Stimulated activated CD4-positive, alpha-beta T cell treated with anti-CD3 and anti-CD28 coated beads, Interleukin-4, amount 100 ng/mL, for 4 hours (primary cell): ENCODE results near the gene TMTC1.

Source experiments
- DNase-seq, 2 experiments: peaks; one replicate each; pipeline ENCODE4 v3.0.0-alpha.2; 2020

Gene TMTC1

DNA sequence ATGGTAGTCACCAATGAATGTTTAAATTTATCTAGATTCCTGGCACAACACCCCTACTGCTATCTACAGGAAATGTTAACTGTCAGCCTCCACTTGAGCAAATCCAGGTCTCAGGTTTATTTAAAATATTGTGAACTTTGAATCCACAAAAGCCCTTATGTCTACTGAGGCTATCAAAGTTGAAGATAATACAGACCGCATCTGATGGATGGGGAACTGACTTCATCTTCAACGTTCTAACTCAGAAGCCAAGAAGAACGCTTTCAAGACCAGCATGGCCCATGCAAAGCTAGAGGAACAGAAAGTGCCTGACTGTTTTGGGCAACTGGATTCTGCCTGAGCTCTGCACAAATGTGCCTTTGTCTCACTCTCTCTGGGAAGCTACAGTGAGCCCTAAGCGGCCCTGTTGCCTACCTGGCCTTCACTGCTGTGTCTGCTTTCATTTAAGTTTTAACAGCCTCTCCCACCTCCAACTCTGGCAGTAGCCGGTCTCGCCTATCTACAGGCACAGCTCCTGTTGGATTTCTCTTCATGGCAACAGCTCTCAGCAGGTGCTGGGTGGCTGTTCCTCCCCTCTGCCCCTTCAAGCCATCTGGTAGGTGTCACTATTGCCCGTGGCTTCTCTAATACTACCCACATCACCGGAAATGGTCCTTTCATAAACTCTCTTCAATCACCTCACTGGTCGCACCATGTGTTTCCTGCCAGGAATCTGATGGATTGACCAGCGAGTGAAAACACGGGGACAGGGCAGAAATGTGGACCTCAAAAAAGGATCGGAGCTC is 174.1 kb downstream of the TMTC1 start:
- DNase-seq = no peak

DNA sequence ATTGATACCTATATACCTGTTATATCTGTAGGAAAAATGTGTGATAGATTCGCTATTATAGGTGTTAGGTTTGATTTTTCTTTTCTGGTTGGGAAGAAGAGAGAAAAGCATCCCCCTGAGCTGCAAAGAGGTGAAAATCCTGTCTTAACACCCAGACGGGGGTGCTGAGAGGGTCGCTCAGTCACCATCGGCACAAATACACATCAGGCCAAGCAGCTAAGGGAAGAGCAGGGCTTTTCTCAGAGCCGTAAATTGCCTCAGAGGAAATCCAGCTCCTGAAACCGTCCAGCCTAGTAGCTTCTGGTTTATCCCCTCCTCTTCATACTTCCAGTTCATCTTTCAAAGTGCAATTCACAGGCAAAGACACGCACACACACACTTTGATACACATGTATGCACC is 175.2 kb downstream of the TMTC1 start:
- DNase-seq = no peak

DNA sequence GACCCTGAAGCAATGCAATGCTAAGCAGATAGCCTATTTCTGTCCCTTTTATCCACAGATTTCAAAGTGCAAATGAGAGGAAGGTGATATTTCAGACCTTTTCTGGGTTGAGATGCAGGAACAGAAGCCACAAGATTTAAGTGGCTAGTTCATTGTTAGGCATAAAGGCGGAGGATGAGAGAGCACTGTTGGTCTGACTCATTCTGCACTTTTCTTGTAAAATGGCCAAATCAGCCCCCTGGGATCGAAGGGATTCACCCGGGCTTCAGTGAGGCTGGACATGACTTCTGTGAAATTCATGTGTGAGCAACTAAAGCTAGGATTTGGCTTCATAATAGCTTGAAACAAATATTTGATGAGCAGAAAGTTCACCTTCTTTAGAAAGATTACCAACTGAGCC is 184.4 kb downstream of the TMTC1 start:
- DNase-seq = no peak

DNA sequence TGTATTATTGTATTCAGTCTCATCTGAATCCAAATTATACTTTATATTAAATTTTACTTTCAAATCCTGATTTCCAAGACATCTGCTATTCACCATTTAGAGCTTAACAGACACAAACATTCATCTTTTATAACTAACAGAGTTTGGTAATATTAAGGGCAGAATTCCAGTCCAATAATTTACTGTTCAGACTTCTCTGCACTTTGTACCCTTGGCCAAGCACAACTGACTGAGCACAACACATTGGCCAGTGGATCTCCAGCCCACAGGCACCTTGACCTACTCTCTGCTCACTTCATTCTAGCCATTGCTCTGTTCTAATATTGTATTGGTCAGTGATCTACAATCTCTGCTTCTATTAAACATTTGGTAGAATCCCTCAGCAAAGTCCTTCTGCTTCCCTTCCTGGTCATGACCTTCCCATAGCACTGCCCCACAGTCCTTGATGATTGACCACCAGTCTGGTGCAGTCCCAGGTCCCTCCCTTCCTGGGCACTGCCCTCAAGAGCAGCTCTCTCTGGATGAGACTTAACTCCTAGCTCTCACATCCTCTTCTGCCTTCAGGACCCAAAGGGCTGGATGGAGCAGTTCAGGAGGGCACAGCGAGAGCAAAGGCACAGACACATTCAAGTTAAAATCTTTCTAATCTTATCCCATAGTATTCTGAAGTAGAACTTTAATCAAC is 188.5 kb downstream of the TMTC1 start:
- DNase-seq = no peak

DNA sequence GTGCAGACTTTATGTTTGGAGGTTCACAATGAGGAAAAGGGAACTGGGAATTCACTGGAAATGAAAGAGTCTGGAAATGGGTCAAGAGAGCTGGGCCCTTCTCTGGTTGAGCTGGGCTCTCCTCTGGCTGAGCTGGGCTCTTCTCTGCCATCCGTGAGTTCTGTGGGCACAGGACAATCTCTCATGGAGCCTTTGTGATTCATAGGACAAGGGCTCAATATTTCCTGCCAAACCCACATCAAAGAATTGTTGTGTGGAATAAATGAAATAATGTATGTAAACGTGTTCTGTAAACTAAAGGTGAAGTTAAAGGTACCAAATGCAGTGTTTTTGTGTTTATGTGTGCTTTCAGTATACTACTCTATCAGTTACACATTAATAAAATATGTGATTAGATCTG is 190.7 kb downstream of the TMTC1 start:
- no peak for DNase-seq

DNA sequence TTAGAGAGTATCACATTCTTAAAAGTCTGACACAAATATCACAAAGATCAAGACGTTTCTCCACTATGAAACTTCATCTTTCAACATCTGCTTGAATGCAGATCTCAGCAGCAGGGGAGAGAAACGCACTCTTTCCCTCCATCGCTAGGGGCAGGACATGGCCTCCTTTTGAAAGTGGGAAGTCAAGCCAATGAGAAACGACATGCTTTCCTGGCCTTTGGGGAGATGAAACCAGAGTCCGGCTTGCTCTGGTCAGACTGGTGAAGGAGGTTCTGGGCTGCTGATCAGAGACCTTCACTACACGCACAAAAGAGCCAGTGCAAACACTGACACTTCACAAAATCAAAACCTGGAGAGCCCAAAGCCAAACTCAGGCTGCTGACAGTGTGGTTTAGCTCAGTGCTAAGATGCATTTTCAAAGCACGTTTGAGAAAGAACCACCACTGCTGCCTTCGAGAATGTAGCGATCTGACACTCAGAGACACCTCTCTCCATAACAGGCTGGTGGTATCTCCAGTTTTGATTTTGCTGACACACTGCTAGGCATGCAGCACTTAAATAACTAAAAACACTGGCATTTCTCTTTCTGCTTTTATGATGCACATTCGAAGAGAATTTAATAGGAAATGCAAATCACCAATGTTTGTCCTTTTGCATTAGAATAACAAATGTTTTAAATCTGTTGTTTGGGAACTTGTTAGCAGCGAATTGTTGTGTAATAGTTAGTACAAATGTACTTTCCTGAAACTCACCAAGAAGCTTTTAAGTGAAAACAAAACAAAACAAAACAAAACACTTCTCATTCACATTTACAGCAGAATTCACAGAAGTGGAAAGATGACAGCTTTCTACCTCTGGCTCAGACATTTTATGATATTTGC is 192.4 kb downstream of the TMTC1 start:
- DNase-seq = no peak

DNA sequence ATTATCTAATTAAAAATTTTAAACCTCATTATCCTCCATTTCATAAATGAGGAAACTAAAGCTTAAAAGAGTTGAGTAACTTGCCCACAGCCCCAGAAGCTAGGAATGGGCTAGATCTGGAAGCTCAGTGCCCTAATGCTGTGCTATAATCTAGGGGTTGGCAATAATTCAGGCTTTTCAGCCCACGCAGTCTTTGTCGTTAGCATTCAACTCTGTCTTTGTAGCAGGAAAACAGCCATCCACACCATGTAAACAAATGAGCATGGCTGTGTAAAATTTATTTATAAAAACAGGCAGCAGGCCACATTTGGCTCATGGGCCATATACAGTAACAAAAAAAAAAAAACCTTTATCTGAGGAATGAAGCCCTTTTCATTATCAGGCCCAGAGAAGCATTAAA is 193.9 kb downstream of the TMTC1 start:
- no peak for DNase-seq

DNA sequence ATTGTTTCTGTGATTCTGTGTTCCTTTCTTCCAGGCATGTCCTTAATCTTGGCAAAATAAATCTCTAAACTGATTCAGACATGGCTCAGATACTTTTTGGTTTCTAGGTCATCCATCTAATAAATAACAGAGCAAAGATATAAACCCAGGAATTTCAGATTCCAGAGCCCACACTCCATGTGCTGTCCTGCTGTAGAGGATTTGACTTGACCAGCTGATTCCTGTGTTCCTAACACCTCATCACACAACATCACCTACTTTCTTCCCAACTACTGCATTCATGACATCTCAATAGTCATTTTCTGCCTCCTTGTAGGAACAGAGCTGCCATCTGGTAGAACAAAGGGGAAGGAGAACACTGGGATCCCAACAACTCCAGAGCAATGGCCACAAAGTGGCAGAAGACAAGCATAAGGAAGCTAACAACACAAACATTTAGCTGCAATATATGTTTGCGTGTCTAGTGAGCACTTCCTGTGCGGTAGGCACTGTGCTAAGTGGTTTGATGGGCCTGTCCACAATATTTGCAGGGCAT is 194.4 kb downstream of the TMTC1 start:
- no peak for DNase-seq

DNA sequence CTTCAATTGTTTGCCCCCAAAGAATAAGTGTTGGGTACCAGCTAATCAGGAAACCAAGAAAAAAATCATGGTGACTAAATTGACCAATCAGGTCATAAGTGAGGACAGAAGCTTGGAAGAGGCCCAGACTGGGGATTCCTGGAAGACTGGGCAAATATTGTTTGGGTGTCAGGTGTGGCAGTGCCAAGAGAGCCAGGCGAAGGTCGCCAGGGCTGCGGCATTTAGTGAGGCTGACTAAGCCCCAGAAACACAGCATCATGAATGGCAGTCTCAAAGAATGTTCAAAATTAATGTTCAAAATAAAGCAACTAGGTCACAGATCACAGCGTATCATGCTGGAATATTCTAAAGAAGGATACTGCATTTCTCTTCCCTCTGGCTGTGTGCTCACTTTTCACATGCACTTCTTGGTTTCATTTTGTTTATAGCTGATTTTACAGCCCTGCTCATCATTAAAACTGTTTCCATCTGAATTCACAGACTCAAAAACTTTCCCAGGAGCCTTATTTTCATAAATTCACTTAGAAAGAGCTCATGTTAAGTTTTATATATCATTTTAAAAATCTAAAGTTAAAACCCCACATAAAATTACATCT is 201.0 kb downstream of the TMTC1 start:
- DNase-seq = no peak

DNA sequence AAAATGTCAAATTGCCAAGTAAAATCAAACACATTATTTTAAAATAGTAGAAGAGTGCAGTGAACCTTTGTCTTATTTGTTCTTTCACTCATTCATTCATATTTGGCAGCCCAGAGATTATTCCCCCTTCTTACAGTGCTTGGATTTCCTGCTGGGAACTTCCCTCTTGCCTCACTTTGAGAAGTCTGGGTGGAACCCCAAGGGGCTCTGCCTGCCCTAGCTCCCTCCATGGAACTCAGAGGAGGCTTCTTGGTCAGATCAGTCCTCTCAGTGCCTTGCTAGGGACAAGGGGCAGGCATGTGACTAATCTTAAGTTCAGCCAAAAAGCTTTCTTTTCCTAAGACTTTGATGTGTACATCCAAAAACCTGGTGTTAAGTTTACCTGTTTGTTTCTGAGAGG is 201.6 kb downstream of the TMTC1 start:
- no peak for DNase-seq

DNA sequence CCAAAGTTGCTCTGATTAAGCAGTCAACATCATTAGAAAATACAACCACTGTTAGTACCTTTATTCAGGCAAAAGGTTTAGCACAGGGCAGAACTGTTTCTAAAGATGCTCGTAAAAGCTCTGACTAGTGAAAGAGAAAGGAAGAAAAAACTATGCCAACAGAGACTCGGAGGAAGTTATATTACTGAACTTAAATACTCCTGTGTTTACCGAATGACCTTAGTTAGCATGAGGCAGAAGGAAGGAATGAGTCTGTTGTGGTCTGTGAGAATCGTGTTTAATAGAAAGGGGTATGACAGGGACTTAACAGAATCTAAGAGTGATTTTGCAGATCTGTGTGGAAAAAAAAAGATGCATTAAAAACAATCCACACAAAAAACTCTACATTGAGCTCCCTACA is 202.1 kb downstream of the TMTC1 start:
- DNase-seq = no peak

DNA sequence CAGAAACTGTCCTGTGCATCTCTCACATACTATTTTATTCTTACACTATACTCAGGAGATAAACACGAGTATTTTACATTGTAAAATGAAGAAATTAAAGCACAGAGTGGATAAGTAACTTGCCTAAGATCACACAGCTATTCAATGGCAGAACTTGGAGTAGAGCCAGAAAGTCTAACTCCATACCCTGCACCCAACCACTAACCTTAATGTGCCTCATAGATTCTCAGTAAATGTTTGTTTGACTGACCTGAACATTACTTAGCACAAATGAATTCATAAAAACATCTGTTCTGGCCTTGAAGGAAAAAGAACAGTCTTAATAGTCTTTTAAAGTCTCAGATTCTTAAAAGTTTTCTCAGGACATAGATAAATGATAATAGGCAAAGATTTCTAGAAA is 202.8 kb downstream of the TMTC1 start:
- DNase-seq = no peak

DNA sequence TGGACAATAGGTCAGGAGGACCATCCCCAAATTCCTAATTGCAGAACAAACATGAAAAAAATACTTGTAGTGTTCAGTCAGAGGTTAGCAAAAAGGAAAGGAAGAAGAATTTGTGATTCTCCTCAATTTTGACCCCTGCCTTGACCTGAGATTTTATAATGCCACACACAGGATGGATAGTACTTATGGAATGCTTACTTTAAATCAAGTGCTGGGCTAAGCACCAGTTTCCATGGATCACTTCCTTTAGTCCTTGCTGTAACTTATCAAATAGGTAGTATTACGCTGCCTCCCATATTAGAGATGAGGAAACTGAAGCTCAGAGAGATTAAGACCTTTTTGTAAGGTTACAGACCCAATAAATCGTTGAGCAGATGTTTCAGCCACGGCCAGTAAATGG is 205.0 kb downstream of the TMTC1 start:
- DNase-seq = no peak

DNA sequence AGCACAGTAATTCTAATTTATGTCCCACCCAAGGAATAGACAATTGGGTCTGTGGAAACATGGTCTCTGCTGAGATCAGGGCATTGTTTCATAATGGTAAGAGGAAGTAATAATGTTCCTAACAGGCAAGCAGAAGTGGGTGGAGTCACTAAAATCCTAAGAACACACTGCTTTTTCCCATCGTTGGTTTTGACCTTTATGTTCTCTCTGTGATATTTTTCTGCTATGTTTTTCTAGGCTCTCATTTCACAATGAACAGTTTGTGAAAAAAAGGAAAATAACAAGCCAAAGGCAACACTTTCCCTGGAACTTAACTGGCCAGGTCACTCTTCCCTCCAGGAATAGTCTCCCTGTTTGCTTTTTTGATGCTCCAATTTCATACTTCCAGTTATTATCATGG is 205.7 kb downstream of the TMTC1 start:
- no peak for DNase-seq

DNA sequence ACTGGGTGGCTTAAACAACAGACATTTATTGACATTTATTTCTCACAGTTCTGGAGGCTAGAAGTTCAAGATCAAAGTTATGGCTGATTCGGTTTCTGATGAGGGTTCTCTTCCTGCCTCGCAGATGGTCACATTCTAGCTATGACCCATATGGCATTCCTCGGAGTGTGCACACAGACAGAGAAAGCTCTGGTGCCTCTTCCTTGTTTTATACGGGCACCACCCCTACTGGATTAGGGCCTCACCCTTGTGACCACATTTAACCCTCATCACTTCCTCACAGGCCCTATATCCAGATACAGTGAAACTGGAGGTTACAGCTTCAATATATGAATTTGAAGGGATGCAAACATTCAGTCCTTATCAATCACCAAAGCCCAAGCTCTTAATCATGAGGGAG is 209.2 kb downstream of the TMTC1 start:
- no peak for DNase-seq

DNA sequence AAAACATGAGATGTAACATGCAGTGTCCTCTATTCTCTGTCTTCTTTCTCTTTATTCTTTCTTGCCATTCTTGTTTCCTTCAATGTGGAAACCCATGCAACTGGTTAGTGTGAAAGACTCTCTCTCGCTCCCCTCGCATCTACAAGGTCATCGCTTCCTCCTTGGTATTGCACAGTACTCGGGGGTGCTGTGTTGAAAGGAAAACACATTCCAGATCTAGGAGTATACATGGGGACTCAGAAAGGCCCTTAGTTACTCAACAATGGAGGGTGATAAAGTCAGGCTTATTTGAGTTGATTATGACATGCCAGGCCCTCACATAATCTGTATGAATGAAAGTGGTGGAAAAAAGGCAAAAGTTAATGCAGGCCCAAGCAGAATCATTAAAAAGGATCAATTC is 210.8 kb downstream of the TMTC1 start:
- no peak for DNase-seq

DNA sequence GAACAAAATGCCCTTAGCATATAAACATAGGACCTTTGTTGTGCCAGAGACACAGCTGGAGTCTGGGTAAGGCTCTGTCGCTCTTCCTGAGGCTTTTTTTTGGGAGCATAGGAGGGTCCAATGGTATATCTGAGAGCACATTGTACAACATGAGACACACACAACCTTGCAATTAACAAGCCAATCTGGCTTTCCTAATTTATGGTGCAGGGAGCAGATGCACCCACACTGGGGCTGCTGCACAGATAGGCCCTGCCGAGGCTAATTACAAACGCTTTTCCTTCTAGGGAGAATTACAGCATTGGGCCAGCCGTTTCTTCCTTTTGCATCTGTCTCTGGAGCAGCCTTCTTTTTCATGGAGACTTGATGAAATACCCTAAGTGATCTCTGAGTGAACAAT is 211.3 kb downstream of the TMTC1 start:
- no peak for DNase-seq

DNA sequence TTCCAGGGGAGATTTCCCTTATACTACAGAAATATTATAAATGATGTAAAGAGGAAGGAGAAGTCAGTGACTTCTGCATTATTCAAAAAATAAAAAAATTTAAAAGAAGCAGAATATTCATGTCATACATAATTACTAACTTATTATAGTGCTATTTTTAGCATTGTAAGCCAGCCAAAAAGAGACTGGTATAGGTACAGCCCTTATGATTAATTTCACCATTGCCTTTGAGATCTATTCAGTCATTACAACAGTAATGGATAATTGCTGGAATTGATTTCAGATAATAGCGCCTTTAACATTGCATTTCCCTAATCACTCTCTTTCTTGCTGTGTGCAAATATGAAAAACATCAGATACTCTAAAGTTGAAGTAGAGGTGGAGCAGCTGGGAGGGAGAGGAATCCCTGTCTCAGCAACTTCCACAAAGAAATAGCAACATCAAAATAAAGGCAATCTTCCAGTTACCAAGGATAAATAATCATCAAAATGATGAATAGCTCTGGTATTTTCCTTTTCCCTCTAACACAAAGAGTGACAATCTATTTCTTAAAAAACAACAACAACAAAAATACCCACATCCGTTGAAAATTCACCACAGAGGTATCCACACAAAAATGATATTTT is 214.5 kb downstream of the TMTC1 start:
- no peak for DNase-seq

DNA sequence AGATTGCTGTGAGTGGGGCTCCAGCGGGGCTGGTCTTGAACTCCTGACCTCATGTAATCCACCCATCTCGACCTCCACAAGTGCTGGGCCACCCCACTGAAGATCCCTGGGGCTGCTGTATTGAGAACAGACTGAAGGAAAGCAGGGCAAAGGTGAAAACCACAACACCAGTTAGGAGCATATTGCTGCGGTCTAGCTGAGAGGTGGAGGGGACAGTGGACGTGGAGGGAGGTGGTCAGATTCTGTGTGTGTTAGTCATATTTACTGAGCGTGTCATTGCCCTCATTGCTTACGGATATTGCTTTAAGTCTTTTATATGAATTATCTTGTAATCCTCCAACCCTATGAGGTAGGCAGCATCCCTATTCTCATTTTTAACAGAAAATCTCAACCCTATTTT is 217.3 kb downstream of the TMTC1 start:
- DNase-seq = no peak

DNA sequence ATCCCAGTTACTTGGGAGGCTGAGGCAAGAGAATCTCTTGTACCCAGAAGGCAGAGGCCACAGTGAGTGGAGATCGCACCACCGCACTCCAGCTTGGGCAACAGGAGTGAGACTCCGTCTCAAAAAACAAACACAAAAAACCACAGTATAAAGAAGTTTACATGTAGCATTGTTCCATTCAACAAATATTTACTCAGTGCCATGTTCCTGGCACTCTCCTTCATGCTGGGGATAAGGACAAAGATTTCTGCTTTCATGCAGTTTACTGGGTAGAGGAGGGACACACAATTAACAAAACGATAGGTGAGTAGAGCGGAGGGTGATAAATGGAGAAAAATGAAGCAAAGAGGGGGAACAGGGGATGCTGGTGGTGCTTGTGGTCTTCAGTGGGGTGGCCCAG is 218.0 kb downstream of the TMTC1 start:
- no peak for DNase-seq

DNA sequence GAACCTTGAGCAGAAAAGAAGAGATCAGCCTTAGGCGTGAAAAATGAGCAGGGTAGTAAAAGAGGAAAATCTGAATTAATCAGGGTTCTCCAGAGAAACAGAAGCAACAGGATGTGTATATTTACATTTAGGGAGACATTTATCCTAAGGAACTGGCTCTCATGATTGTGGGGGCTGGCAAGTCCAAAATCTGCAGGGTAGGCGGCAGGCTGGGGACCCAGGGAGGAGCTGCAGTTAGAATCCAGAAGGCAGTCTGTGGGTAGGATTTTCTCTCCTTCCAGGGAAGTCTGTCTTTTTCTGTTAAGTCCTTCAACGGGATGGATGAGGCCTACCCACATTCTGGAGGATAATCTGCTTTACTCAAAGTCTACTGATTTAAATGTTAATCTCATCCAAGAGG is 218.8 kb downstream of the TMTC1 start:
- no peak for DNase-seq

DNA sequence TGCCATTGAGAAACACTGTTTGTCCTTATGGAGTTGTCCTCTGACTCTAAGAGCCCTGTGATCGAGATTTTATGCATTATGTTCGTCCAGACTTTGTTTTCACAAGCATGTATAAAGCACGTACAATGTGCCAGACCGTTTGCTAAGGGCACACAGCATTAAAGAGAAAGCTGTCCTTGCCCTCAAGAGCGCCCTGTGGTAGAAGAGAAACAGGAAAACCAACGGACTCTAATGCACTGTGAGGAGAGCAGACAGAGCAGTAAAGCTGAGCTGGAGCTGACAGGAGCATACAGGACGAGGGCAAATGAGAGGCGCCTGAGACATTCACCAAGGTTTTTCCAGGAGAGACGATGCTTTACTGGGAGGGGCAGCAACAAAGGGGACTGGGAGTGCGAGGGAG is 220.1 kb downstream of the TMTC1 start:
- DNase-seq = no peak

DNA sequence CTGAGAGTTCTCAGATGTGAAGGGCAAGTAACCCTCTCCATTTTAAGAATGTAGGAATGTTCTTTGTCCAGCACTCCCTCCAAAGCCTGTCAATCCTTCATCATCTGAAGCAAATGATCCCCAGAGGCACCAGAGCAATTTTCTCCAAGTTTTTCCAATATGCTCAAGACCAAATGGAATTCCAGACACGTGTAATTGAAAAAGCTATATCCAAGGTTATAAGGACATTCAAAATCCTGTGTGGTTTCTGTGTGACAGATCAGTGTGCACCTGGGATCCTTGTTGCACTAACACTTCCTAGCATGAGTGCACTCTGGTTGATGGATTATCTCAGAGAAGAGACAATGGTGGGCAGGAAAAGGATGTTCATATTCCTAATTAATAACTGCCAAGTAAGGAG is 220.7 kb downstream of the TMTC1 start:
- DNase-seq = no peak
